HS-5 (cell line): Measurements from ENCODE around the gene LDLRAD3.

Experiments used
- DNase-seq: peaks from one replicate; pipeline ENCODE4 v3.0.0-alpha.2; 2012; ENCODE audit warnings: low read depth

Gene LDLRAD3

GRCh38 chr11:36104660-36104992 is 160.8 kb downstream of the LDLRAD3 start:
- no peak for DNase-seq

- DNase-seq = no peak
Measured at GRCh38 chr11:36105743-36106581, 162.1 kb downstream of the LDLRAD3 start.

GRCh38 chr11:36107547-36107946 is 163.7 kb downstream of the LDLRAD3 start:
- no peak for DNase-seq

GRCh38 chr11:36108881-36109589 is 165.2 kb downstream of the LDLRAD3 start:
- DNase-seq = no peak

GRCh38 chr11:36109590-36109849 is 165.7 kb downstream of the LDLRAD3 start:
- DNase-seq = no peak

- no peak for DNase-seq
Measured at GRCh38 chr11:36109850-36110606, 166.2 kb downstream of the LDLRAD3 start.

GRCh38 chr11:36110668-36111410 is 167.0 kb downstream of the LDLRAD3 start:
- DNase-seq = no peak

- DNase-seq = no peak
Measured at GRCh38 chr11:36114095-36114494, 170.2 kb downstream of the LDLRAD3 start.

- no peak for DNase-seq
Measured at GRCh38 chr11:36115378-36115801, 171.5 kb downstream of the LDLRAD3 start.

GRCh38 chr11:36116161-36116560 is 172.3 kb downstream of the LDLRAD3 start:
- no peak for DNase-seq

GRCh38 chr11:36118084-36118483 is 174.2 kb downstream of the LDLRAD3 start:
- no peak for DNase-seq

GRCh38 chr11:36119300-36119699 is 175.4 kb downstream of the LDLRAD3 start:
- DNase-seq = no peak

- DNase-seq = no peak
Measured at GRCh38 chr11:36121054-36121453, 177.2 kb downstream of the LDLRAD3 start.

- DNase-seq = no peak
Measured at GRCh38 chr11:36122671-36123070, 178.8 kb downstream of the LDLRAD3 start.

GRCh38 chr11:36123336-36124101 is 179.7 kb downstream of the LDLRAD3 start:
- no peak for DNase-seq

- DNase-seq = no peak
Measured at GRCh38 chr11:36126678-36127077, 182.8 kb downstream of the LDLRAD3 start.

- no peak for DNase-seq
Measured at GRCh38 chr11:36127550-36127949, 183.7 kb downstream of the LDLRAD3 start.

- no peak for DNase-seq
Measured at GRCh38 chr11:36129955-36130354, 186.1 kb downstream of the LDLRAD3 start.

- DNase-seq = no peak
Measured at GRCh38 chr11:36130401-36130800, 186.5 kb downstream of the LDLRAD3 start.

- no peak for DNase-seq
Measured at GRCh38 chr11:36131721-36132397, 188.0 kb downstream of the LDLRAD3 start.

- DNase-seq = no peak
Measured at GRCh38 chr11:36132940-36133339, 189.1 kb downstream of the LDLRAD3 start.
